GM12801 (cell line): ENCODE data around the gene NDUFA9.

ENCODE experiments used
- TF ChIP-seq, protein P1 (sequence below): IDR thresholded peaks from one replicate; pipeline ENCODE4 v1.5.1; 2011; ENCODE audit warnings: control low read depth; ENCODE audit not compliant: insufficient read length; ENCODE audit errors: extremely low read depth

Gene NDUFA9

DNA sequence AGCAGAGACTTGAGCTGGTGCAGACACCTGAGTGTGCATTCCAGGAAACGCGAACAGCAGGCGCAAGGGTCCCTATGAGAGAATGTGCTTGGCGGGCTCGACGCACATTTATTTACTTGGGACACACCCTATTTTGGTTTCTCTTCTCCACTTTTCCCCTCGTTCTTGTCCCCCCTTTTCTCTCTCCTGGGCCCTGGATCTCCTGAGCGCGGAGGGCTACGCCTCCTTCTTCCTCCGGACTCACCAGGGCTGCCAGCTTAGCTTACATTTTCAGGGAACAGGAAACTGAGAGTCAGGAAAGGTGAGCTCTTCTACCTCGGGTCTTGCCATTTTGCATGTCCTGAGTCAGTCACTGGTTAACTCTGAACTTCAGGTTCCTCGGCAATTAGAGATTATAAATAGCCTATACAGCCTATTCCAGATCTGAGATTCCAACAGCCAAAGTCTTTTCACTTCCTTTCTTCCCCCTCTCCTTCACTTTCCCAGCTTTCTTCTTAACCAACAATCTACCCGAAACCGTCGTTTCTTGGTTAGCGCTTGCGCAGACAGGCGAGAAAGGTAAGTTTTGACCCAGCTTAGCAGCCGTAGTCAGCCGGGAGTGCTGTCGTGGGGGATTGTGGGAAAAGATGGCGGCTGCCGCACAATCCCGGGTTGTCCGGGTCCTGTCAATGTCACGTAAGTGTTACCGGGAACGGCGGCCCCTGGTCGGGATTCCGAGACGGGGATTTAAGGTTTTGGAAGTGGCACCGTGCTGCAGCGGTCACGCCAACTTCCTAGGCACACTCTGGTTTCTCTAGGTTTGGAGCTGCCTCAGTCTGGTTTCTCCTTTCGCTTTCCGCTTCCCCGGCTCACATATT lies at the start of gene NDUFA9, which contains the start of gene AKAP3:
Gene NDUFA9 (plus strand): TSS at position 614 of the 857 bp plus-strand sequence. CDS start 13 bp downstream, at position 627.
Gene AKAP3 (minus strand): TSS at position 551 of the 857 bp plus-strand sequence. CDS start 10,855 bp downstream, outside the sequence.
- TF ChIP-seq, protein P1, sequence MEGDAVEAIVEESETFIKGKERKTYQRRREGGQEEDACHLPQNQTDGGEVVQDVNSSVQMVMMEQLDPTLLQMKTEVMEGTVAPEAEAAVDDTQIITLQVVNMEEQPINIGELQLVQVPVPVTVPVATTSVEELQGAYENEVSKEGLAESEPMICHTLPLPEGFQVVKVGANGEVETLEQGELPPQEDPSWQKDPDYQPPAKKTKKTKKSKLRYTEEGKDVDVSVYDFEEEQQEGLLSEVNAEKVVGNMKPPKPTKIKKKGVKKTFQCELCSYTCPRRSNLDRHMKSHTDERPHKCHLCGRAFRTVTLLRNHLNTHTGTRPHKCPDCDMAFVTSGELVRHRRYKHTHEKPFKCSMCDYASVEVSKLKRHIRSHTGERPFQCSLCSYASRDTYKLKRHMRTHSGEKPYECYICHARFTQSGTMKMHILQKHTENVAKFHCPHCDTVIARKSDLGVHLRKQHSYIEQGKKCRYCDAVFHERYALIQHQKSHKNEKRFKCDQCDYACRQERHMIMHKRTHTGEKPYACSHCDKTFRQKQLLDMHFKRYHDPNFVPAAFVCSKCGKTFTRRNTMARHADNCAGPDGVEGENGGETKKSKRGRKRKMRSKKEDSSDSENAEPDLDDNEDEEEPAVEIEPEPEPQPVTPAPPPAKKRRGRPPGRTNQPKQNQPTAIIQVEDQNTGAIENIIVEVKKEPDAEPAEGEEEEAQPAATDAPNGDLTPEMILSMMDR: no peak

DNA sequence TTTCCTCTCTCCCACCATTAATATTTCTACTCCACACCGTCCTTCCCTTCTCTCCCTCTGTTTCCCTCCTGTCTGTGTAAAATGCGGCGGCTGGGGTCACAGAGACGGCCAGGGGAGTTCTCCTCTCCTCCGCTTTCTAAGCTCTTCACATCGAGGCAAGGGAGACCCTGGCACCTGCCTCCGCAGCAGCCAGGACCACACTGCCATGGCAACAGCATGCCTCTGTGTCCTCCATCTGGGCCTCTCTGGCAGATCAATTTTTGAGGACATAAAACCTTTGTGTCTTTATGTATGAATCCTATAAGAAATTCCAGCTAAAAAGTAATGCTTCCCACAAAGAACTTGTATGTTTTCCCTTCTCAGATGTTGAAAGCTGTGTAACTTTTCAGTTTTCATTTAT lies 45.5 kb upstream of the NDUFA9 start:
- TF ChIP-seq, protein P1: no peak

DNA sequence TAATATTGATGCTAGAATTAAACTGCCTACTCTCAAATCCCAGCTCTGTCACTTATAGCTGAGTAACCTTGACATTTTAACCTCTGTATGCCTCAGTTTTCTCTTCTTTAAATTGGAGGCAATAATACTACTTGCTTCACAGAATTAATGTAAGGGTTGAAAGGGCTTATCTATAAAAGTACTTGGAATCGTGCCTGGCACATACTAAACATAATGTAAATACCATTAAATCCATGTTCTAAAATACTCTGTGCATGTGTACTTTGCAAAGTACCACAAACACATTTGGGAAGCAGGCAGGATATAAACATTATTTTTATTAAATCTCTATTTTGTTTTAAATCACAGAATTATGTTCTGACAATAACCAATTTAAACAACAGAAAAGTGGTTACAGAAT lies 45.0 kb upstream of the NDUFA9 start:
- TF ChIP-seq, protein P1: no peak

DNA sequence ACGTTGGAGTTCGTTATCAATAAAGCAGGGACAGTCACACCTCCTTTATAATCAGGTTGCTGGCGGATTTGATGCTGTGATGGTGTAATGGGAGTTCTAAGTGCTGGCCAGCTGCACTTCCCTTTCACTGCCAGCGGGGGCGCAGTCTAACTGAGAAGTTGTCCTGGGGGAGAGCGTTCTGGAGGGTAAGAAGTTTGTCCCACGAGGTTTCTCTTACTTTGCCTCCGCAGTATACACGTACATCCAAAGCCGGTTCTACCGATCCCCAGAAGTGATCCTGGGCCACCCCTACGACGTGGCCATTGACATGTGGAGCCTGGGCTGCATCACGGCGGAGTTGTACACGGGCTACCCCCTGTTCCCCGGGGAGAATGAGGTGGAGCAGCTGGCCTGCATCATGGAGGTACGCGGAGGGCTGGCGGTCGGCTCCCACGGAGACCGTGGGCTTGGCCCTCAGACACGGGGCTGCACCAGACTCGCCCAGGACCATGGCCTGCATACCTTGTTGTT lies 44.2 kb upstream of the NDUFA9 start:
- TF ChIP-seq, protein P1: peak; percentile 96

DNA sequence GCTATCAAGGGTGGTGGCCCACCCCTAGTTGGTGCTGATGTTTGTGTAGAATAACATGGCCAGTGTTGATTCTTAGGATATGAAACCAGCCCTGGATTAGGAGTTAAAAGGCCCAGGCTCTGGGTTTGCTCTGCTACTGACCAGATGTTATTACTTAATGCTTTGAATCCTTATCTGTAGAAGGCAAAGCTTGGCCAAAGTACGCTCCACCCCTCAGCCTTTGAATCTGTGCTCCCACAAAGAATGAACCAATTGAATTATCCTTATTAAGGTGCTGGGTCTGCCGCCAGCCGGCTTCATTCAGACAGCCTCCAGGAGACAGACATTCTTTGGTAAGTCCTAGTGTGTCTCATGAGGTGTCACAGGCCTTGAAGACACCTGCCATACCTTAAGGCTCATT lies 41.9 kb upstream of the NDUFA9 start:
- TF ChIP-seq, protein P1: no peak

DNA sequence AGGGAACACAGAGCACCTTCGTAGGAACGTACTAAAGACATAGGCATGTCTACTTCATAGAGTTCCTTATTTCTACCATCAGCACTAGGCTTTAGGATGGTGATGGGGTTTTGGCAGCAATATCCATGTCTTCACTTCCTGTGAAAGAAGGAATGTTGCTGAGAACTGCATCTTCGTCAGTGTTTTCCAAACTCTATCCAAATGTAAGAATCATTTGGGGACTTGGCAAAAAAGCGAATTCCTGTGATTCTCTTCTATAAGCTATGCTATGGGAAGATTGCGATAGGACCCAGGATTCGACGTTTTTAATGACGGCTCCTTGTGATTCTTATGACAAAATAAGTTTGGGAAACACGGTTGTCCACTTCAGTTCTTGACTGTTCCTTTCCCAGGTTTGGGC lies 39.8 kb upstream of the NDUFA9 start:
- TF ChIP-seq, protein P1: no peak

DNA sequence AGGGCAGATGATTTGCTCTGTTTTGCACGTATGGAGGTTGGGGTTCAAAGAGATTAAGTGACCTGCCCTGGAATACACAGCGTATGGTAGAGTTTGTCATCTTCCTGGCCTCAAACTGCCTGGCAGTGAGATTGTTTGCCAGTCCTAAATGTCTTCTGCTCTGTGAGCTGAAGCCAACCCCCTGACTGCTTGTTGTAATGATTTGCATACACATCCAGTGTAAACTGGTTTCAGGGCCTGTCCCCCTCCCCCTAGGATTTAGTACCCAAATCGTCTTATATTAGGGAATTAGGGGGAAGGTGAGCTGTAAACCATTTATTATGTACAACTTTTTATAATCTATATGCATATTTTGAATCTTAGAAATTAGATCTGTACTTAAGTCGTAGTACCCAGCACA lies 38.4 kb upstream of the NDUFA9 start:
- TF ChIP-seq, protein P1: no peak
